HT1080 (cell line): ENCODE data around the gene TMSB10. TPM values are rescaled to one million over a fixed set of nuclear protein-coding genes. Genes with fewer than 3 reads are reported as not detected.
A peak's percentile ranks its signal among the peaks of the same experiment; 100 is the strongest.
"Not testable (repeated sequence)": the region's sequence is repeated elsewhere in the genome, so short reads cannot be mapped to it uniquely, and the experiment has no call there.

Experiments used
- DNase-seq: peaks from one replicate; pipeline ENCODE4 v3.0.0-alpha.2; 2015; ENCODE audit warnings: low read depth
- total RNA-seq: library from RNA; depleted of rRNA; stranded (reverse); fragments of >200 nt; shearing (Covaris generic); gene quantifications from 2 replicates; pipeline ENCODE4 v1.2.3, GENCODE V29; 2014

The TMSB10 gene
- total RNA-seq, 1 experiment from 2014 or later: 2,966 TPM

- DNase-seq: peak; percentile 79
Observed at GRCh38 chr2:84901593-84902120, 3.8 kb upstream of the TMSB10 start.

GRCh38 chr2:84902526-84902925 is 2.9 kb upstream of the TMSB10 start:
- no peak for DNase-seq

GRCh38 chr2:84904151-84904550 is 1.3 kb upstream of the TMSB10 start:
- DNase-seq: no peak

- DNase-seq: no peak
Observed at GRCh38 chr2:84904717-84905174, 710 bp upstream of the TMSB10 start.

GRCh38 chr2:84906108-84906899 is 848 bp downstream of the TMSB10 start:
- DNase-seq: no peak

- peak; percentile 89 for DNase-seq
Observed at GRCh38 chr2:84906900-84907714, 1.7 kb downstream of the TMSB10 start.

GRCh38 chr2:84908948-84909713 is 3.7 kb downstream of the TMSB10 start:
- DNase-seq: no peak

GRCh38 chr2:84911135-84911678 is 5.8 kb downstream of the TMSB10 start:
- no peak for DNase-seq

- no peak for DNase-seq
Observed at GRCh38 chr2:84912984-84913383, 7.5 kb downstream of the TMSB10 start.

GRCh38 chr2:84914334-84914733 is 8.9 kb downstream of the TMSB10 start:
- DNase-seq: no peak

- DNase-seq: not testable (repeated sequence)
Observed at GRCh38 chr2:84915675-84916074, 10.2 kb downstream of the TMSB10 start.

- not testable (repeated sequence) for DNase-seq
Observed at GRCh38 chr2:84917821-84918220, 12.4 kb downstream of the TMSB10 start.

GRCh38 chr2:84918430-84918829 is 13.0 kb downstream of the TMSB10 start:
- no peak for DNase-seq

- DNase-seq: peak; percentile 92
Observed at GRCh38 chr2:84919885-84920580, 14.6 kb downstream of the TMSB10 start.

GRCh38 chr2:84923009-84923408 is 17.6 kb downstream of the TMSB10 start:
- no peak for DNase-seq

- DNase-seq: peak; percentile 38
Observed at GRCh38 chr2:84924173-84925106, 19.0 kb downstream of the TMSB10 start.

- no peak for DNase-seq
Observed at GRCh38 chr2:84925336-84925723, 19.9 kb downstream of the TMSB10 start.

GRCh38 chr2:84925724-84926376 is 20.4 kb downstream of the TMSB10 start:
- DNase-seq: peak; percentile 95

- no peak for DNase-seq
Observed at GRCh38 chr2:84927275-84927627, 21.8 kb downstream of the TMSB10 start.
